Adrenal gland (tissue), 12 donors: ENCODE measurements around the gene SPG7. TPM values are rescaled to one million over a fixed set of nuclear protein-coding genes. Genes with fewer than 3 reads are reported as not detected.
A peak's percentile ranks its signal among the peaks of the same experiment; 100 is the strongest.

Experiments
- DNase-seq, 7 donors: peaks; one replicate each; pipeline ENCODE4 v3.0.0-alpha.2; 2019 to 2020
- H3K27ac ChIP-seq, 5 donors: fragments of 200-600 bp; sonication (generic) in 4 of 5; 1 replicate in 3 of 5; 2 replicates in 2 of 5; pipeline versions ENCODE4 v1.5.1 to v1.8.0; 2016 to 2020; ENCODE audit warnings: mild to moderate bottlenecking in 1 of 5
- H3K27me3 ChIP-seq: fragments of 200-600 bp; 2 replicates; pipeline ENCODE4 v1.8.0; 2021
- H3K36me3 ChIP-seq, 2 donors: fragments of 200-600 bp; replicated peaks in 1 of 2; 1 replicate in 1 of 2; 2 replicates in 1 of 2; pipeline versions ENCODE4 v1.5.1 to v1.8.0; 2018 to 2022
- H3K4me1 ChIP-seq, 2 donors: fragments of 200-600 bp; replicated peaks in 1 of 2; 1 replicate in 1 of 2; 2 replicates in 1 of 2; pipeline versions ENCODE4 v1.5.1 to v1.8.0; 2018 to 2021
- H3K4me3 ChIP-seq, 4 donors: fragments of 200-600 bp; sonication (generic) in 3 of 4; one replicate each; pipeline ENCODE4 v1.5.1; 2016 to 2018
- H3K9me3 ChIP-seq, 3 donors: fragments of 200-600 bp; sonication (generic) in 1 of 3; replicated peaks in 1 of 3; 1 replicate in 2 of 3; 2 replicates in 1 of 3; pipeline versions ENCODE4 v1.5.1 to v1.8.0; 2016 to 2021
- CTCF ChIP-seq, 6 experiments: fragments of 450-650 bp in 4 of 6; fragments of 200-600 bp in 2 of 6; sonication (generic) in 1 of 6; IDR thresholded peaks; 1 replicate in 5 of 6; 2 replicates in 1 of 6; pipeline versions ENCODE4 v1.5.1 to v1.8.0; 2016 to 2021; ENCODE audit warnings: antibody characterized with exemption in 6 of 6, mild to moderate bottlenecking in 2 of 6, moderate library complexity in 1 of 6
- POLR2A ChIP-seq, 2 donors: fragments of 450-650 bp; IDR thresholded peaks; one replicate each; pipeline ENCODE4 v1.6.1; 2017; ENCODE audit warnings: antibody characterized with exemption in 2 of 2, mild to moderate bottlenecking in 2 of 2, moderate library complexity in 1 of 2
- WGBS, 4 donors: extraction: QIAGEN DNeasy Blood & Tissue Kit in 2 of 4; methylation state at CpG; one replicate each; pipeline versions ENCODE4 v1.1.5 to v1.1.7; 2013 to 2017; 5-methylcytosine and 5-hydroxymethylcytosine counted together
- intact Hi-C, 2 donors: fragments of 100-400 bp; cut with DNase I; formaldehyde crosslinking; loops; one replicate each; pipeline versions ENCODE4 v1.14.1 to v1.15.0; 2022 to 2023
- polyA plus RNA-seq, 3 donors: library from polyadenylated mRNA; stranded (reverse); fragments of 200-250 nt in 2 of 3; fragments of 350-450 nt in 1 of 3; fragmentation: Illumina TruSeq in 1 of 3; extraction: RNeasy Lipid Tissue Mini Kit (QIAGEN cat#74804) in 1 of 3; gene quantifications; one replicate each; pipeline ENCODE4 v1.2.3, GENCODE V29; 2013 to 2014
- total RNA-seq, 9 donors: library from RNA; depleted of rRNA in 4 of 9; stranded (reverse); fragments of >200 nt in 4 of 9; fragments of 120-200 nt in 1 of 9; fragmentation: NEBNext Ultra II Directional in 1 of 9; extraction: Animal tissue kit (Norgen Biotek cat#: 25700) in 1 of 9; gene quantifications; one replicate each; pipeline versions ENCODE4 v1.1.0 to v1.2.4, GENCODE V29; 2013 to 2023
- donor health status: healthy with polysubstance abuse.
- donor health status: Bipolar disorder and iron deficiency.
- donor health status: DM: yes; HTN: yes; CAD: no.
- donor health status: DM: no; HTN: no; CAD: no.
- donor health status: DM: no; HTN: no; CAD: no.
- donor health status: DM: yes; HTN: yes; CAD: no.

SPG7 gene
- total and polyA plus RNA-seq, 12 donors, result 57.1 to 250 (median 142) TPM

DNA sequence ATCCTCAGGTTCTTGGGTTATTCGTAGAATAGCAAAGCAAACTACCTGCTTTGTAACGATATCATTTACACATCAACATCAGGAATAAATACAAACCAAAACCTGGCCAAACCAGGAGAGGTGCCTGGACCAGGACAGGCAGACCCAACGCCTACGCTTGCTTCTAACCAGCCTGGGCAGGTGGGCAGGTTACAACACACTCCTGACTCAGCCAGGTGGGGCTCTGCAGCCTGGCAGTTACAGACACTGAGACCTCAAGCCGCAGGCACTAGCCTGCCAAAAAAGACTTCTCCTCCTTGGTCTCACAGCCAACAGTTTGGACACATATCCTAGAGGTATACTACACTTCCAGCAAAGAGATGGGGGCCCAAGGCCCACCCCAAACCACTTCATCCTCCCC is 31.8 kb upstream of the SPG7 start:
- no peaks in the 10 kb centered on the region for H3K36me3 ChIP-seq
- 79 to 92% (median 84%) methylated on average over 4 to 5 of the region's 5 CpGs for WGBS, 4 donors
- intact Hi-C loops, result no loop called here
- H3K9me3 ChIP-seq, result no peaks in the 10 kb centered on the region
- H3K27me3 ChIP-seq, result no peaks in the 10 kb centered on the region
- no peak for TF ChIP-seq CTCF (IDR thresholded peaks at IDR 0.05)
- DNase-seq, result no peak
- no peak overlapping the region for H3K27ac ChIP-seq
- no peak overlapping the region for H3K4me3 ChIP-seq
- peaks cover 9 to 58% of the 10 kb centered on the region in 2 donors for H3K4me1 ChIP-seq

DNA sequence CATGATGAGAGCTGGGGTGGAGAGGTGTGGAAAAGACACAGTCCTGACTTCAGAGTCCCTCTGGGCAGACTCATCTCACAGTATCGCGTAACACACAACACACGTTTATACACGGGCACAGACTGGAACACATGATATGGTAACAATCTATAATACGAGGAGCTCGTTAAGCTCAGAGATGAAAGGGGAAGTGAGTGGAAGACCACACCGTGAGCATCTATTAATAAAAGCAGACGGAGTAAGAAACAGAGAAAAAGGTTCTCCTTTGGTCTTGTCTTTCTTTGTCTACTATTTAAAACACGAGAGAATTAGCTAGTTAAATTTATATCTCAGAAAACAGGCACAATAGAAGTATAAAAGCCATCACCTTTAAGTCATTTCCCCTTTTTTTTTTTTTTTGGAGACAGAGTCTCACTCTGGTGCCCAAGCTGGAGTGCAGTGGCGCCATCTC is 31.4 kb upstream of the SPG7 start:
- Histone ChIP-seq H3K27me3 (no peaks in the 10 kb centered on the region), H3K4me3 (no peak overlapping the region), H3K4me1 (peaks cover 11 to 58% of the 10 kb centered on the region in 2 donors), H3K27ac (no peak overlapping the region), H3K9me3 (no peaks in the 10 kb centered on the region), H3K36me3 (no peaks in the 10 kb centered on the region)
- intact Hi-C loops, result no loop called here
- DNase-seq, result no peak
- WGBS, 4 donors, result 71 to 81% (median 75%) methylated on average over 10 of the region's 10 CpGs
- TF ChIP-seq CTCF (IDR thresholded peaks at IDR 0.05) (no peak), POLR2A (IDR thresholded peaks at IDR 0.05) (no peak)

DNA sequence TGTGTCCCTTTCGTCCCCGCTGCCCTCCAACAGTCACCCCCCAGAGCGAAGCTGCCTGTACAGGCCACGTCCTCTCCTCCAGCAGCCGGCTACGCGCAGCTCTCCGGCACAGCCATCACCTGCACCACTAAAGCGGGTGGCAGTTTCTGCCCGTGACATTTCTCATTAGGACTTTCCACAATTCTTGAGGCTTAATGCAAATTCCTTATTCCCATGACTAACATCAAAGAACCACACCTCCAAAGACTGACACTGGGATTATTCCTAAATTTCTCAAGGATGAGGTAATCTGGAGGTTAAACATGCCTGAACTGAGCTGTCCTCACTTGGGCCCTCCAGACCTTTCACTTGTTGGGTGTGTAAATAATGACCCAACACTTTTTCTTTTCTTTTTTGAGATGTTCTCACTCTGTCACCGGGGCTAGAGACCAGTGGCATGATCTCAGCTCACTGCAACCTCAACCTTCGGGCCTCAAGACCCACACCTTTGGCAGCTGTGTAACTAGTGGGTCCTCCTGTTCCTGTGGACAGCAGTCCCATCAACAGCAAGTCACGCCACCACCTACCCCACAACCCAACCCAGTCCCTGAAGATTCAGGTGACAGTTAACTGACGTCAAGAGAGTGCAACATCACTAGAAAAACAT is 29.5 kb upstream of the SPG7 start:
- TF ChIP-seq CTCF (IDR thresholded peaks at IDR 0.05), result no peak
- TF ChIP-seq POLR2A (IDR thresholded peaks at IDR 0.05), result no peak
- Histone ChIP-seq H3K4me1 (peaks cover 16 to 58% of the 10 kb centered on the region in 2 donors), H3K4me3 (no peak overlapping the region), H3K27me3 (no peaks in the 10 kb centered on the region), H3K9me3 (no peaks in the 10 kb centered on the region), H3K27ac (no peak overlapping the region), H3K36me3 (no peaks in the 10 kb centered on the region)
- intact Hi-C loops, result no loop called here
- DNase-seq, result no peak
- 84 to 92% (median 89%) methylated on average over 14 of the region's 14 CpGs for WGBS, 4 donors

- no peak for TF ChIP-seq CTCF (IDR thresholded peaks at IDR 0.05)
- TF ChIP-seq POLR2A (IDR thresholded peaks at IDR 0.05), result no peak
- DNase-seq, result no peak
- H3K27ac ChIP-seq, result peak overlapping the region in 2 of 5 donors; percentile 28 to 35
- no peak overlapping the region for H3K4me3 ChIP-seq
- 75 to 81% (median 77%) methylated on average over 13 of the region's 13 CpGs for WGBS, 4 donors
- H3K4me1 ChIP-seq, result peaks cover 35 to 69% of the 10 kb centered on the region in 2 donors
- no peaks in the 10 kb centered on the region for H3K36me3 ChIP-seq
- H3K27me3 ChIP-seq, result no peaks in the 10 kb centered on the region
- no peaks in the 10 kb centered on the region for H3K9me3 ChIP-seq
- intact Hi-C loops, result loop anchor here in 1 of 2 donors (10.0 kb wide), 1 partner anchor 77 kb away; no protein-coding TSS in a partner anchor
These were observed 26.7 kb upstream of the SPG7 start for GRCh38 chr16:89481356-89481955.
